NT2/D1 (cell line): ENCODE data around the gene MRPL49.

Source experiments
- DNase-seq: peaks from one replicate; pipeline ENCODE4 v3.0.0-alpha.2; 2011; ENCODE audit warnings: low read depth, low spot score
- H3K27me3 ChIP-seq: 2 replicates; pipeline ENCODE4 v1.6.0; 2011; ENCODE audit warnings: mild to moderate bottlenecking; ENCODE audit not compliant: insufficient read length, insufficient read depth
- H3K36me3 ChIP-seq: 2 replicates; pipeline ENCODE4 v1.6.1; 2011; ENCODE audit warnings: mild to moderate bottlenecking, low read length, mixed read lengths; ENCODE audit not compliant: insufficient read depth, insufficient read length
- H3K4me1 ChIP-seq: 2 replicates; pipeline ENCODE4 v1.5.1; 2011; ENCODE audit not compliant: insufficient read depth, insufficient read length
- H3K4me3 ChIP-seq: 2 replicates; pipeline ENCODE4 v1.5.1; 2011; ENCODE audit warnings: low read depth; ENCODE audit not compliant: insufficient read length
- H3K9ac ChIP-seq: 2 replicates; pipeline ENCODE4 v1.6.0; 2011; ENCODE audit warnings: low read depth; ENCODE audit not compliant: insufficient read length
- H3K9me3 ChIP-seq: 2 replicates; pipeline ENCODE4 v1.5.1; 2011; ENCODE audit warnings: mild to moderate bottlenecking, low read length; ENCODE audit not compliant: insufficient read depth
- SUZ12 ChIP-seq: IDR thresholded peaks from 2 replicates; pipeline ENCODE4 v1.6.1; 2011; ENCODE audit not compliant: insufficient read length, insufficient read depth; ENCODE audit errors: extremely low read depth
- YY1 ChIP-seq: IDR thresholded peaks from 2 replicates; pipeline ENCODE4 v1.6.1; 2011; ENCODE audit not compliant: insufficient read length, insufficient read depth
- ZNF274 ChIP-seq: IDR thresholded peaks from 2 replicates; pipeline ENCODE4 v1.6.1; 2011; ENCODE audit warnings: mild to moderate bottlenecking, low read depth, low read length

MRPL49 gene

GRCh38 chr11:65090628-65091027 is 31.5 kb upstream of the MRPL49 start:
- no peaks in the 10 kb centered on the region for H3K4me1 ChIP-seq
- H3K36me3 ChIP-seq, result peaks cover 48% of the 10 kb centered on the region
- no peaks in the 10 kb centered on the region for H3K27me3 ChIP-seq
- TF ChIP-seq SUZ12, result no peak
- TF ChIP-seq ZNF274, result no peak
- TF ChIP-seq YY1, result no peak
- H3K9me3 ChIP-seq, result no peaks in the 10 kb centered on the region
- DNase-seq, result no peak
- H3K4me3 ChIP-seq, result no peak overlapping the region
- no peak overlapping the region for H3K9ac ChIP-seq

GRCh38 chr11:65095427-65095826 is 26.7 kb upstream of the MRPL49 start:
- TF ChIP-seq SUZ12, result no peak
- no peak for TF ChIP-seq YY1
- no peak for TF ChIP-seq ZNF274
- no peaks in the 10 kb centered on the region for H3K9me3 ChIP-seq
- H3K27me3 ChIP-seq, result no peaks in the 10 kb centered on the region
- peak overlapping the region; percentile 56 for H3K4me3 ChIP-seq
- DNase-seq, result no peak
- H3K9ac ChIP-seq, result peak overlapping the region; percentile 86
- H3K4me1 ChIP-seq, result no peaks in the 10 kb centered on the region
- H3K36me3 ChIP-seq, result peaks cover 29% of the 10 kb centered on the region

GRCh38 chr11:65095974-65096806 is 25.9 kb upstream of the MRPL49 start, which contains the start of gene VPS51:
Gene VPS51 (plus strand): TSS chr11:65096214. CDS start chr11:65096251, 37 bp downstream.
- H3K4me1 ChIP-seq, result no peaks in the 10 kb centered on the region
- peaks cover 26% of the 10 kb centered on the region for H3K36me3 ChIP-seq
- DNase-seq, result peak; percentile 87
- TF ChIP-seq YY1 (peak; percentile 74), ZNF274 (no peak)
- peak within 1 kb of the TSS; percentile 56 for H3K4me3 ChIP-seq
- peak within 1 kb of the TSS; percentile 86 for H3K9ac ChIP-seq
- no peaks in the 10 kb centered on the region for H3K9me3 ChIP-seq
- no peaks in the 10 kb centered on the region for H3K27me3 ChIP-seq

- H3K9me3 ChIP-seq, result no peaks in the 10 kb centered on the region
- peaks cover 32% of the 10 kb centered on the region for H3K36me3 ChIP-seq
- peak overlapping the region; percentile 71 for H3K9ac ChIP-seq
- H3K4me3 ChIP-seq, result peak overlapping the region; percentile 56
- TF ChIP-seq SUZ12, result no peak
- no peak for TF ChIP-seq YY1
- TF ChIP-seq ZNF274, result no peak
- DNase-seq, result no peak
- no peaks in the 10 kb centered on the region for H3K4me1 ChIP-seq
- no peaks in the 10 kb centered on the region for H3K27me3 ChIP-seq
Observed at GRCh38 chr11:65096926-65097325, 25.2 kb upstream of the MRPL49 start.

- no peaks in the 10 kb centered on the region for H3K9me3 ChIP-seq
- H3K4me1 ChIP-seq, result no peaks in the 10 kb centered on the region
- H3K27me3 ChIP-seq, result no peaks in the 10 kb centered on the region
- peaks cover 45% of the 10 kb centered on the region for H3K36me3 ChIP-seq
- TF ChIP-seq SUZ12 (no peak), ZNF274 (no peak), YY1 (no peak)
- DNase-seq, result no peak
- no peak overlapping the region for H3K4me3 ChIP-seq
- no peak overlapping the region for H3K9ac ChIP-seq
Observed at GRCh38 chr11:65100674-65101350, 21.3 kb upstream of the MRPL49 start.

GRCh38 chr11:65102142-65103095 is 19.7 kb upstream of the MRPL49 start:
- Histone ChIP-seq H3K4me1 (no peaks in the 10 kb centered on the region), H3K9me3 (no peaks in the 10 kb centered on the region), H3K4me3 (no peak overlapping the region), H3K27me3 (no peaks in the 10 kb centered on the region), H3K9ac (no peak overlapping the region), H3K36me3 (peaks cover 52% of the 10 kb centered on the region)
- no peak for TF ChIP-seq SUZ12
- no peak for TF ChIP-seq YY1
- no peak for TF ChIP-seq ZNF274
- no peak for DNase-seq

GRCh38 chr11:65103476-65103875 is 18.6 kb upstream of the MRPL49 start:
- H3K27me3 ChIP-seq, result no peaks in the 10 kb centered on the region
- no peak overlapping the region for H3K9ac ChIP-seq

More at GRCh38 chr11:65103476-65103875, 18.6 kb upstream of the MRPL49 start:
- TF ChIP-seq SUZ12 (no peak), ZNF274 (no peak), YY1 (no peak)
- Histone ChIP-seq H3K36me3 (peaks cover 49% of the 10 kb centered on the region), H3K4me3 (no peak overlapping the region), H3K9me3 (no peaks in the 10 kb centered on the region), H3K4me1 (no peaks in the 10 kb centered on the region)
- DNase-seq, result no peak
